ENCODE results near the gene TMC1. TPM values are rescaled to one million over a fixed set of nuclear protein-coding genes. Genes with fewer than 3 reads are reported as not detected.

The TMC1 gene
- total RNA-seq, 2 donors from 2014 or later = 0.09 TPM; not detected in 1

DNA sequence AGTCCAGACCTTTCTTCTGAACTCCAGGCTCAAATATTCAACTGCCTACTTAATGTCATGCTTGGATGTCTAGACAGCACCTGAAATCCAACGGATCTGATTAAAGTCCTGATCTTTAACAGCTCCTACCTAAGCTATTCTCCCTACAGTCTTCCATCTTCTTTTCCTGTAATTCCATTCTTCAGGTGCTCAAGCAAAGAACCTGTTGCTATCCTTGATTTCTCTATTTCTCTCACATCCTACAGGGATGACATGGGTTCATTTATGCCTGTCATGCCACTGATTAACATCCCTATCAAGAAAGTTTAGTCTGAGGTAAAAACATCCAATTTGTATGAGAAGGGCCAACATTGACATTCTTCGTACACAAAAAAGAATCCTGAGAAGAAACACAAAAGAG, 163.2 kb downstream of the TMC1 start:
- 93 to 100% methylated on average over 1 to 2 of the region's 2 CpGs for WGBS, 2 experiments (ENCODE audit: insufficient coverage in 1 of 2, insufficient read length in 1 of 2)
- no peak overlapping the region for H3K27ac Mint-ChIP-seq
- TF ChIP-seq, protein P1, sequence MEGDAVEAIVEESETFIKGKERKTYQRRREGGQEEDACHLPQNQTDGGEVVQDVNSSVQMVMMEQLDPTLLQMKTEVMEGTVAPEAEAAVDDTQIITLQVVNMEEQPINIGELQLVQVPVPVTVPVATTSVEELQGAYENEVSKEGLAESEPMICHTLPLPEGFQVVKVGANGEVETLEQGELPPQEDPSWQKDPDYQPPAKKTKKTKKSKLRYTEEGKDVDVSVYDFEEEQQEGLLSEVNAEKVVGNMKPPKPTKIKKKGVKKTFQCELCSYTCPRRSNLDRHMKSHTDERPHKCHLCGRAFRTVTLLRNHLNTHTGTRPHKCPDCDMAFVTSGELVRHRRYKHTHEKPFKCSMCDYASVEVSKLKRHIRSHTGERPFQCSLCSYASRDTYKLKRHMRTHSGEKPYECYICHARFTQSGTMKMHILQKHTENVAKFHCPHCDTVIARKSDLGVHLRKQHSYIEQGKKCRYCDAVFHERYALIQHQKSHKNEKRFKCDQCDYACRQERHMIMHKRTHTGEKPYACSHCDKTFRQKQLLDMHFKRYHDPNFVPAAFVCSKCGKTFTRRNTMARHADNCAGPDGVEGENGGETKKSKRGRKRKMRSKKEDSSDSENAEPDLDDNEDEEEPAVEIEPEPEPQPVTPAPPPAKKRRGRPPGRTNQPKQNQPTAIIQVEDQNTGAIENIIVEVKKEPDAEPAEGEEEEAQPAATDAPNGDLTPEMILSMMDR (conservative IDR thresholded peaks at IDR 0.05) = no peak

DNA sequence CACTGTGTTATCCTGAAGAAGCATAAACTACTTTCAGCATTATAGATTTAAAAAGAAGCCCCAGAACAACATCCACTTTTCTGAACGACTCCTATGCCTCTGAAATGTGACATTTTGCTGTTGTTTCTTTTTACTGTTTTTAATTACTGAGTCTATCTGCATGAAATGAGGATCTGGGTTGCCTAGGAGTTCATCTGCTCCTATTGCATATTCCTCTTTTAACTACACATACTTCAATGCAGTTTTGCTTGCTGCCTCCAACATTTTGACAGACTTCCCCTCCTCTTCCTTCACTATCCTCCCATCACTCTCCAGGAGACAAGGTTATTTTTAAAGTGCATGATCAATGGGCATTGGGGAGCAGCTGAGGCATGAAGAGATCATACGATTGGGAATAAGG, 164.5 kb downstream of the TMC1 start:
- no peaks in the 10 kb centered on the region for H3K36me3 Mint-ChIP-seq (ENCODE audit: low read depth)
- no peak overlapping the region for H3K27ac ChIP-seq (ENCODE audit: low read depth, low read length)
- 90% methylated on average over 2 of the region's 2 CpGs; no CpG with 5 or more reads in 1 of the 2 experiments for WGBS, 2 experiments (ENCODE audit: insufficient coverage in 1 of 2, insufficient read length in 1 of 2)

More for the DNA sequence above, 163.2 kb downstream of the TMC1 start:
- Histone ChIP-seq H3K4me3 (ENCODE audit: low read length) (no peak overlapping the region), H3K9me3 (ENCODE audit: control insufficient read depth, low read length) (no peaks in the 10 kb centered on the region), H3K27ac (ENCODE audit: low read depth, low read length) (no peak overlapping the region), H3K36me3 (ENCODE audit: control insufficient read depth, insufficient read depth, low read length) (no peaks in the 10 kb centered on the region), H3K4me1 (ENCODE audit: control insufficient read depth, insufficient read depth, low read length) (no peaks in the 10 kb centered on the region), H3K9ac (ENCODE audit: extremely low read depth, low read length, poor library complexity, severe bottlenecking) (no peak overlapping the region), H3K27me3 (ENCODE audit: control insufficient read depth, insufficient read depth, low read length, poor library complexity, severe bottlenecking) (no peaks in the 10 kb centered on the region)
- peaks cover 11% of the 10 kb centered on the region for H3K4me1 Mint-ChIP-seq
- H3K4me3 Mint-ChIP-seq = no peak overlapping the region
- no peaks in the 10 kb centered on the region for H3K27me3 Mint-ChIP-seq (ENCODE audit: insufficient read depth)
- H3K36me3 Mint-ChIP-seq (ENCODE audit: low read depth) = no peaks in the 10 kb centered on the region
- no peaks in the 10 kb centered on the region for H3K9me3 Mint-ChIP-seq
- DNase-seq = no peak

DNA sequence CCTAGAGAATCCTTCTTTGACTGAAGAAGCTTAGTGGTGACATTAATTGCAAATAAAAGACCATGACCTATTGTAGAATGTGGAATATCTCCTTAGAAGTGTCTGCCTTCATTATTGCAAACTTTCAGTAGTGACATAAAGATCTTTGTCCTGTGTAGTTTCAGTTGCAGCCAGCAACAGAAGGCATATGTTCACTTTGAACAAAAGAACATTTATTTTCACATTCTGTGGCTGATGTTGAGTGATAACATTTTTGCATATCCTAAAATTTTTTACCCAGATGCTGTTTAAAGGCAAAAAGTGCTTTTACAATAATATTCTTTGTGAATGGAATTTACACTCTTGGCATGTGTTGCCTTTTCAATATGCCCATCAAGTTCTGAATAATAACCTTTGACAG, 165.9 kb downstream of the TMC1 start:
- H3K4me3 ChIP-seq (ENCODE audit: low read length) = no peak overlapping the region
- H3K4me1 Mint-ChIP-seq = no peaks in the 10 kb centered on the region
- no peaks in the 10 kb centered on the region for H3K4me1 ChIP-seq (ENCODE audit: control insufficient read depth, insufficient read depth, low read length)
- H3K36me3 Mint-ChIP-seq (ENCODE audit: low read depth) = no peaks in the 10 kb centered on the region
- no peaks in the 10 kb centered on the region for H3K36me3 ChIP-seq (ENCODE audit: control insufficient read depth, insufficient read depth, low read length)
- H3K9me3 Mint-ChIP-seq = no peaks in the 10 kb centered on the region
- H3K27ac ChIP-seq (ENCODE audit: low read depth, low read length) = no peak overlapping the region
- TF ChIP-seq, protein P1 (conservative IDR thresholded peaks at IDR 0.05) = no peak
- H3K27ac Mint-ChIP-seq = no peak overlapping the region
- H3K9ac ChIP-seq (ENCODE audit: extremely low read depth, low read length, poor library complexity, severe bottlenecking) = no peak overlapping the region
- no peaks in the 10 kb centered on the region for H3K9me3 ChIP-seq (ENCODE audit: control insufficient read depth, low read length)
- H3K27me3 Mint-ChIP-seq (ENCODE audit: insufficient read depth) = no peaks in the 10 kb centered on the region
- DNase-seq = no peak
- no peak overlapping the region for H3K4me3 Mint-ChIP-seq
- no peaks in the 10 kb centered on the region for H3K27me3 ChIP-seq (ENCODE audit: control insufficient read depth, insufficient read depth, low read length, poor library complexity, severe bottlenecking)

More for the DNA sequence above, 164.5 kb downstream of the TMC1 start:
- no peak overlapping the region for H3K4me3 Mint-ChIP-seq
- TF ChIP-seq, protein P1 (conservative IDR thresholded peaks at IDR 0.05) = no peak
- Histone ChIP-seq H3K27me3 (ENCODE audit: control insufficient read depth, insufficient read depth, low read length, poor library complexity, severe bottlenecking) (no peaks in the 10 kb centered on the region), H3K4me3 (ENCODE audit: low read length) (no peak overlapping the region), H3K9ac (ENCODE audit: extremely low read depth, low read length, poor library complexity, severe bottlenecking) (no peak overlapping the region), H3K36me3 (ENCODE audit: control insufficient read depth, insufficient read depth, low read length) (no peaks in the 10 kb centered on the region), H3K4me1 (ENCODE audit: control insufficient read depth, insufficient read depth, low read length) (no peaks in the 10 kb centered on the region), H3K9me3 (ENCODE audit: control insufficient read depth, low read length) (no peaks in the 10 kb centered on the region)
- DNase-seq = no peak
- H3K4me1 Mint-ChIP-seq = peaks cover 6% of the 10 kb centered on the region
- no peak overlapping the region for H3K27ac Mint-ChIP-seq
- H3K9me3 Mint-ChIP-seq = no peaks in the 10 kb centered on the region
- no peaks in the 10 kb centered on the region for H3K27me3 Mint-ChIP-seq (ENCODE audit: insufficient read depth)
